SK-N-MC (cell line): ENCODE measurements around the gene UBAC2.

Experiments
- DNase-seq: peaks from one replicate; pipeline ENCODE4 v3.0.0-alpha.2; 2011; ENCODE audit warnings: low read depth, low spot score
- H3K27ac ChIP-seq: fragments of 200-600 bp; sonication (generic); 2 replicates; pipeline ENCODE4 v1.5.1; 2016; ENCODE audit warnings: mixed run types
- H3K36me3 ChIP-seq: fragments of 200-600 bp; sonication (generic); 2 replicates; pipeline ENCODE4 v1.6.1; 2017; ENCODE audit warnings: antibody characterized with exemption, low read length, mixed read lengths; ENCODE audit not compliant: insufficient read depth
- H3K4me3 ChIP-seq: fragments of 200-600 bp; sonication (generic); 2 replicates; pipeline ENCODE4 v1.5.1; 2016
- H3K9ac ChIP-seq: fragments of 200-600 bp; sonication (generic); 2 replicates; pipeline ENCODE4 v1.8.0; 2017; ENCODE audit warnings: mixed run types, mixed read lengths; ENCODE audit not compliant: insufficient read length
- H3K9me3 ChIP-seq: fragments of 200-600 bp; sonication (generic); 2 replicates; pipeline ENCODE4 v1.6.1; 2017; ENCODE audit warnings: low read depth, mild to moderate bottlenecking, antibody characterized with exemption, low read length, moderate library complexity, mixed read lengths
- EZH2 ChIP-seq: fragments of 200-600 bp; sonication (generic); IDR thresholded peaks from one replicate; pipeline ENCODE4 v1.6.1; 2017; ENCODE audit warnings: antibody characterized with exemption
- FOXP2 ChIP-seq: optimal IDR thresholded peaks from 2 replicates; pipeline ENCODE3; 2011; ENCODE audit warnings: mild to moderate bottlenecking, moderate library complexity; ENCODE audit not compliant: insufficient read depth; ENCODE audit errors: extremely low read length, control extremely low read depth
- POLR2AphosphoS5 ChIP-seq: IDR thresholded peaks from 2 replicates; pipeline ENCODE4 v1.6.1; 2012; ENCODE audit warnings: mild to moderate bottlenecking, low read depth, low read length, borderline replicate concordance

The UBAC2 gene

GRCh38 chr13:99281811-99282263 lies 81.2 kb downstream of the UBAC2 start:
- H3K4me3 ChIP-seq: no peak overlapping the region
- H3K9me3 ChIP-seq: no peaks in the 10 kb centered on the region
- 0 out of 2 replicates have a peak overlapping the region, but pooled peaks have one; percentile 4 for H3K27ac ChIP-seq
- no peak for DNase-seq
- no peak for TF ChIP-seq FOXP2
- no peak for TF ChIP-seq EZH2
- no peak for TF ChIP-seq POLR2AphosphoS5
- H3K36me3 ChIP-seq: no peaks in the 10 kb centered on the region
- H3K9ac ChIP-seq: no peak overlapping the region

GRCh38 chr13:99282264-99283231 lies 81.9 kb downstream of the UBAC2 start:
- no peak overlapping the region for H3K4me3 ChIP-seq
- DNase-seq: no peak

GRCh38 chr13:99285432-99286182 lies 85.0 kb downstream of the UBAC2 start:
- no peak for DNase-seq
- Histone ChIP-seq H3K36me3 (no peaks in the 10 kb centered on the region), H3K4me3 (no peak overlapping the region), H3K9ac (no peak overlapping the region), H3K27ac (no peak overlapping the region), H3K9me3 (no peaks in the 10 kb centered on the region)
- TF ChIP-seq EZH2: no peak
- TF ChIP-seq FOXP2: no peak
- TF ChIP-seq POLR2AphosphoS5: no peak

More at GRCh38 chr13:99282264-99283231, 81.9 kb downstream of the UBAC2 start:
- Histone ChIP-seq H3K27ac (peak overlapping the region; percentile 32; the same call in 1 of the 2 replicates), H3K36me3 (no peaks in the 10 kb centered on the region), H3K9me3 (no peaks in the 10 kb centered on the region), H3K9ac (no peak overlapping the region)
- no peak for TF ChIP-seq FOXP2
- no peak for TF ChIP-seq EZH2
- TF ChIP-seq POLR2AphosphoS5: no peak

- H3K4me3 ChIP-seq: no peak overlapping the region
- TF ChIP-seq FOXP2: no peak
- TF ChIP-seq POLR2AphosphoS5: no peak
- no peak for TF ChIP-seq EZH2
- peak overlapping the region; percentile 72 for H3K27ac ChIP-seq
- DNase-seq: no peak
- no peaks in the 10 kb centered on the region for H3K9me3 ChIP-seq
- H3K36me3 ChIP-seq: no peaks in the 10 kb centered on the region
- H3K9ac ChIP-seq: no peak overlapping the region
These were observed 86.9 kb downstream of the UBAC2 start for GRCh38 chr13:99287551-99287950.

GRCh38 chr13:99288089-99288488 lies 87.4 kb downstream of the UBAC2 start:
- DNase-seq: no peak
- Histone ChIP-seq H3K36me3 (no peaks in the 10 kb centered on the region), H3K9ac (peak overlapping the region; percentile 33), H3K27ac (peak overlapping the region; percentile 72), H3K4me3 (no peak overlapping the region), H3K9me3 (no peaks in the 10 kb centered on the region)
- TF ChIP-seq FOXP2 (no peak), EZH2 (no peak)

- H3K9ac ChIP-seq: no peak overlapping the region
- no peaks in the 10 kb centered on the region for H3K9me3 ChIP-seq
- no peaks in the 10 kb centered on the region for H3K36me3 ChIP-seq
- TF ChIP-seq EZH2: no peak
- TF ChIP-seq FOXP2: no peak
- TF ChIP-seq POLR2AphosphoS5: no peak
- DNase-seq: no peak
- no peak overlapping the region for H3K4me3 ChIP-seq
- H3K27ac ChIP-seq: no peak overlapping the region
These were observed 88.6 kb downstream of the UBAC2 start for GRCh38 chr13:99289271-99289670.

GRCh38 chr13:99289674-99290337 lies 89.2 kb downstream of the UBAC2 start:
- TF ChIP-seq FOXP2: no peak
- TF ChIP-seq EZH2: no peak
- TF ChIP-seq POLR2AphosphoS5: no peak
- no peak overlapping the region for H3K27ac ChIP-seq
- no peak overlapping the region for H3K9ac ChIP-seq
- H3K36me3 ChIP-seq: no peaks in the 10 kb centered on the region
- DNase-seq: no peak
- no peaks in the 10 kb centered on the region for H3K9me3 ChIP-seq
- no peak overlapping the region for H3K4me3 ChIP-seq

- Histone ChIP-seq H3K4me3 (no peak overlapping the region), H3K27ac (no peak overlapping the region), H3K9ac (no peak overlapping the region), H3K36me3 (no peaks in the 10 kb centered on the region), H3K9me3 (no peaks in the 10 kb centered on the region)
- no peak for TF ChIP-seq EZH2
- no peak for TF ChIP-seq POLR2AphosphoS5
- no peak for TF ChIP-seq FOXP2
- DNase-seq: no peak
These were observed 90.2 kb downstream of the UBAC2 start for GRCh38 chr13:99290894-99291293.
